Stimulated activated CD8-positive, alpha-beta memory T cell treated with anti-CD3 and anti-CD28 coated beads, Interleukin-4, amount 100 ng/mL, for 24 hours (primary cell): ENCODE data around the gene OMP.
"Not testable (repeated sequence)": the region's sequence is repeated elsewhere in the genome, so short reads cannot be mapped to it uniquely, and the experiment has no call there.

Experiments
- DNase-seq: peaks from one replicate; pipeline ENCODE4 v3.0.0-alpha.2; 2020; ENCODE audit warnings: low read depth

OMP gene

GRCh38 chr11:77087723-77088225 is 14.9 kb upstream of the OMP start:
- DNase-seq = no peak

GRCh38 chr11:77088236-77089003 is 14.2 kb upstream of the OMP start:
- DNase-seq = no peak

GRCh38 chr11:77089004-77089545 is 13.6 kb upstream of the OMP start:
- DNase-seq = no peak

DNA sequence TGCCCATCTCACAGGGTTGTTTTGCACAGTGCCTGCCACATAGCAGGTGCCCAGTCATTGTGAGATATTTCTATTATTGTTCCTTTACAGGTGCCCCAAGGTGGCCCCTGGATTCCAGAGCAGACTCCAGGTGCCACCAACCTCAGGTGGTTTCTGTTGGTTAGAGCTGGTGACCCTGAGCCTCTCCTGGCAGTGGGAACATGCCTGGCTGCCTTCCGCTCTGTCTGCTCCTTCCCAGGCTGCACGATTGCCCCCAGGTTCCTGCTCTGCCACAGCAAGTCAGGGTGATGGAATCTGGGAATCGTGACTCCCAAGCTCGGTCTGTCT is 12.6 kb upstream of the OMP start:
- DNase-seq = no peak

DNA sequence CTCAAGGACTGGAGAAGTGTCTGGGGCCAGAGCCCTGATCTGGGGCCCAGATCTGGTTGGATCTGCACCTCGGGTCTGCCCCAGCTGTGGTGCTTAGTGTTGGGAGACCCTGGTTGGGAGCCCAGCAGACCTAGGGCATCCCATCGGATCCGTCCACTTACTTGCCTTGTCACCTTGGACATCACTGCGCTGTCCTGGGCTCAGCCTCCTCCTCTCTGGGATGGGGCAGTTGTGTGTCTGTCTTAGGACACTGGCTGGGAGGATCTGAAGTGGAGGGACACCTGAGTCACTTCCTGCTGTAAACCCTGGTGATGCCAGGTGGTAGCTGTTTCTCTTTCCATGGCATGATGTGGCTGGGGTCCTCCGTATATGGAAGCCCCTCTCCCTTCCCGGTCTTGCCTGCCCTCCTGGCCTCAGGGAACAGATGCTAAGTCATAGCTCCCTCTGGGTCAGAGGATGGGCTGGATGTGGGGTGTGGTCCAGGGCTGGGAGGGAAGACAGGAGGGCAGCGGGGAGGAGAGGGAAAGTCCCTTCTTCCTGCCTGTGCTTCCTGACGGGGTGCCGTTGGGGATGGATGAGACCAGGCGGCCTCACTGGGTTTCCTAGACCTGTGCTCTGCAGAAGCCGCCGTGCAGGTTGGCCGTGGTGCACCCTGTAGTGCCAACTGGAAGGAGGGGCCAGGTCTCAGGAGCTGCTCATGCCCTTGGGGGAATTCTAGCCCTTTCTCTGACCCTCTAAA is 12.1 kb upstream of the OMP start:
- DNase-seq = no peak

- DNase-seq = peak; percentile 73
Observed at GRCh38 chr11:77091146-77091940, 11.3 kb upstream of the OMP start.

DNA sequence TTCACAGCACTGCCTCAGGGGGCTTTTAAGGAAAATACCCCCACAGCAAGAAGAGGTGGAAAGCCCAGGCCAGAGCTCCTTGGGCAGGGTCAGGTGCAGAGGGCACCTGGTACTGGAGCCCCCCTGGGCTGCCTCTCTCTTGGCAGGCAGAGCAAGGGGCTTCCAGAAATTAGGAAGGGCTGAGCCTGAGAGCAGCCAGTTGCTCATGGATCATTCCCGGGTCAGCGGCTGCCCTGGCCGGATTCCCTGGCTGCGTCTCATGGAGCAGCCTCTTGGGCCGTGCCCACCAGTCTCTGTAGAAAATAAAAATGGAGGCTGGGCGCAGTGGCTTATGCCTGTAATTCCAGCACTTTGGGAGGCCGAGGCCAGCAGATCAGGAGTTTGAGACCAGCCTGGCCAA is 10.3 kb upstream of the OMP start:
- no peak for DNase-seq

- no peak for DNase-seq
Observed at GRCh38 chr11:77093056-77093891, 9.4 kb upstream of the OMP start.

DNA sequence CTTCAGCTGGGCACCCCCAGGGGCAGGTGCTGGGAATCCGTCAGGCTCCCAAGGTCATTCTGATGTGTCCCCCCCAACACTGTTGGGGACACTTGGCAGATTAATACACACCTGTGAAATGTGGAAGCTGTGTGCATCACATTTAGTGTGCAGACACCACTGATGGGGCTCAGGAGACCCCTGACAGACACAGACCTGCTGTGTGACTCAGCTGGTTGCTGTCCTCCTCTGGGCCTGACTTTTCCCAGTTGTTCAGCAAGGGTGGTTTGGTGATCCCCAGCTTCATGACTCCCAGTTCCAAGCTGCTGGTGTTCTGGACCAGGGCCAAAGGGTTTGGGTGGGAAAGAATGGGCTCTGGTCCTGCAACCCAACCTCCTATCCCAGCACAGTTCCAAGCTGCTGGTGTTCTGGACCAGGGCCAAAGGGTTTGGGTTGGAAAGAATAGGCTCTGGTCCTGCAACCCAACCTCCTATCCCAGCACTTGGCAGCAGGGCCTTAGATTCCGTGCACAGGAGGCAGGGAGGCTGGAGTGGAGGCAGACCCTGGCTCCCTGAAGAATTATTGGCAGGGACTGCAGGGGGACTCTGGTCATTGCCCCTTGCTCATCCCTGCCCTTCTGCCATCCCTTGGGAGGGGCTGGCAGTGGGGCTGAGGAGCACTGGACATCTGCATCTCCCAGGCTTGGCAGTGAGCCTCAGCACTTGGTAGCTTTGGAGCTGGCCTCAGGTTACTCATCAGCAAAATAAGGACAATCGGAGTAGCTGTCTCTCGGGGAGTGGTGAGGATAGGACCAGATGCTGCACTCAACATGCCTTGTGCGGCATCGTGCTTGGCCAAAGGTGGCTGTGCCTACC is 8.4 kb upstream of the OMP start:
- no peak for DNase-seq

DNA sequence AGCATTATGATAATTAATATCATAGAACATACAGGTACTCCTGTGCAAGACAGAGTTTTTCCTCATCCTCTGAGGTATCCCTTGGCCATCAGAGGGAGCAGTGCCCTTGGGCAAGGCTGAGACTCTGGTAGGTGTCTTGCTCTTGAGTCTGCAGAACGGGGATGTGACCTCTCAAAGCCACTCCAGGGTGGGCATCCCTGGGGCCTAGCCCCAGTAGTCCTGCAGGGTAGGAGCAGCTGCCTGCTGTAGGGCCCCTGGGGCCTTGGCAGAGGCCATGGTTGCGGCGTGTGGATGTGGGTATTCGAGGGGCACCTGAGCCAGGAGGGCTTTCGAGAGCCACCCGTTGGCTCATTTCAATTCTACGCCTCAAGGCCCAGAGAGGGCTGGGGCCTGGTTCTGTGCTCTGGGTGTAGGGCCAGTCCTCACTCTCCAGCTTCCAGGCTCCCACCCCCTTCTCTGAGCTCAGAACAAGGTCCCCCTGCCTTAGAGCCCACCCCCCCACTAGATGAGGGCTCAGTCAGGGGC is 7.7 kb upstream of the OMP start:
- no peak for DNase-seq

DNA sequence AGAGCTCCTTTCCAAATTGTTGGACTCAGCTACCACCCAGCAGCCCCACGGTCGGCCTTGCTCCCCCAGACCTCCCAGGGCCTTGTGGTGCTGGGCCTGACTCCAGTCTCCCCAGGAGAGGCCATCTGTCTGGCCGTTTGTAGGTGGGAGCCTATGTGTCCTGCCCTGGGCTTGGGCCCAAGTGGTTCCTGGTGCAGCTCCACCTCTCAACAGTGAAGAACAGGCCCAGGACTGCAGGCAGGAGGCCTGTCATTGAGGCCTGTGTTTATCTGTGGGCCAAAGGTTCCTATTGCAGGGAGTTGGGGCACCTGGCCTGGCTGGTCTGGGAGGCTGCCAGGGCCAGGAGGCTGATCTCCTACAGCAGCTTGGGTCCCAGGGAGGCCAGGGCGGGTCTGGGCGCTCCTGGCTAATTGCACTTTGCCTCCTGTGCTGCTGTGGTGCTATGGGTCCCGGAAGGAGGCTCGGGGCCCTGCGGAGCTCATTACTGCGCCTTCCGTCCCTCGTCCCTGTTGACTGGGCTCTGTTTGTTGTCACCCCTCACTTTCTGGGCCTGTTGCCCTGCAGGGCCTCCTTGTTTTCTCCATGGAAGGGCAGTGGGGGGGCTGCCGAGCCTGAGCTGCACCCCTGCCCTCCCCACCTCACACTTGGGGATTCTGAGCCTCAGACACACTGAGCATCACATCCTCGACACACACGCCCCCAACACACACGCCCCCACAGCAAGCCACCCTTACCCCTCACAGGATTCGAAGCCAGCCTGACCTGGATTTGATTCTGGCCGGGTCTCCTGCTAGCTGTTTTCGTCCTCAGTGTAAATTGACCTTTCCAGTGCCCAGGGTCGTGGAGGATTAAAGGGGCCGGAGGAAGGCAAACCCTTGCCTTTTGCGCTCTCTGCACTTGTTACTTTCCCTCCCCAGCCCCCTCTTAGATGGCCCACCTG is 6.8 kb upstream of the OMP start:
- DNase-seq = no peak

GRCh38 chr11:77096591-77097019 is 6.0 kb upstream of the OMP start:
- no peak for DNase-seq

- DNase-seq = not testable (repeated sequence)
Observed at GRCh38 chr11:77097180-77097579, 5.5 kb upstream of the OMP start.

- no peak for DNase-seq
Observed at GRCh38 chr11:77100166-77101042, 2.2 kb upstream of the OMP start.

- DNase-seq = no peak
Observed at GRCh38 chr11:77101043-77101537, 1.6 kb upstream of the OMP start.

- DNase-seq = no peak
Observed at GRCh38 chr11:77103319-77103718, 679 bp downstream of the OMP start.

GRCh38 chr11:77104727-77105126 is 2.1 kb downstream of the OMP start:
- no peak for DNase-seq

DNA sequence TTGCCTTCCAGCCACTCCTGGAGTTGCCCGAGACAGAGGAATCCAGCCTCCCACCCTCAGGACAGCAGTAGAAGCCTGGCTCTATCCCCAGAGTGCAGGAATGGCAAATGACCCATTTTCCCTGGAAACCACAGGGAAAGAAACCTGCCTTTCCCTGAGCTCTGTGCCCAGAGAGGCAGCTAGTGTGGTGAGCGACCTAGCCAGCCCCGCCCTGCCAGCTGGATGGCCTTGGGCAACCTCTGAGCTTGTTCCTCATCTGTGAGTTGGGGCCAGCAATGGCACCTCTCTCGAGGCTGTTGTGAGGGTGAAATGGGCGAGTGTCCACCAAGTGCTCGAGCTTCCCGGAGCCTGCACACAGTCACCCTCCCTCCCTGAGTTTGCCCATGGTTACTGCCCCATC is 3.7 kb downstream of the OMP start:
- no peak for DNase-seq
